ENCODE data around the gene ENOX1. TPM values are rescaled to one million over a fixed set of nuclear protein-coding genes. Genes with fewer than 3 reads are reported as not detected.

ENOX1 gene
- polyA plus RNA-seq, 1 donor (not counting 4 experiments of a cell fraction or from before 2014, with no cell fraction given) = 1.1 TPM

- Histone ChIP-seq H3K27me3 (ENCODE audit: control insufficient read depth, extremely low read depth, insufficient read depth, low read length) (no peaks in the 10 kb centered on the region), H3K4me2 (ENCODE audit: control insufficient read depth, extremely low read depth, insufficient read depth, low read depth, low read length) (no peak overlapping the region), H3K4me1 (ENCODE audit: control insufficient read depth, extremely low read depth, insufficient read depth, low read length) (peaks cover 3% of the 10 kb centered on the region), H3K4me3 (ENCODE audit: control insufficient read depth in 2 of 3, extremely low read depth in 1 of 3, insufficient read depth in 2 of 3, low read depth in 1 of 3, low read length in 3 of 3) (no peak overlapping the region), H3K27ac (ENCODE audit: control insufficient read depth, insufficient read depth, low read length) (no peak overlapping the region), H3K79me2 (ENCODE audit: control insufficient read depth, insufficient read depth, low read length) (no peaks in the 10 kb centered on the region), H3K36me3 (ENCODE audit: control insufficient read depth in 2 of 2, extremely low read depth in 1 of 2, insufficient read depth in 2 of 2, low read length in 2 of 2) (no peaks in the 10 kb centered on the region), H2AFZ (ENCODE audit: control insufficient read depth, low read length) (no peak overlapping the region), H3K9me3 (ENCODE audit: control insufficient read depth, low read depth, low read length) (no peaks in the 10 kb centered on the region), H3K9me1 (ENCODE audit: control insufficient read depth, extremely low read depth, insufficient read depth, low read length) (no peaks in the 10 kb centered on the region), H3K9ac (ENCODE audit: control insufficient read depth, extremely low read depth, insufficient read depth, low read length) (no peak overlapping the region), H4K20me1 (ENCODE audit: control insufficient read depth, extremely low read depth, insufficient read depth, low read length) (no peaks in the 10 kb centered on the region)
- TF ChIP-seq EZH2 (IDR thresholded peaks at IDR 0.05; ENCODE audit: low read length) = no peak
- dilution Hi-C loops (cut with MboI; ENCODE audit: extremely low pct_ligation_motif_present, low sequenced_read_pairs) = no loop called here
- FAIRE-seq (no peak), DNase-seq (ENCODE audit: low read depth, low spot score) (no peak)
These were observed 497.1 kb downstream of the ENOX1 start for GRCh38 chr13:43289470-43290255.

DNA sequence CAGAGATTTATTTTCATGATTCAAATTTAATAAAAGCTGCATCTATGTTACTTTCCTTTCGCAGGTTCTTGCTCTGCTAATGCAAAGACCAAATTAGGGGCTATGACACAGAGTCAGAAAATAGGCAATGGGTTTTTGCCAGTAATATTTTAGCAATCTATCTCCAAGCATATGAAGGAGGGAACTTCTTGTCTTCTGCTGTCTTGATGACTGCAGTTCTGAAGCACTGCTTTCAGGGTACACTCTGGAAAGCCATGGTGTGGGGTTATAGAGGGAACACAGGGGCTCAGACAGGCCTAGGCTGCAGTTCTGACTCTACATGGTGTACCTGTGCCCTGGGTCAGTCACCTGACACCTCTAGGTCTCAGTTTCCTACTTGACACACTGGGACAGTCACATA, 500.0 kb downstream of the ENOX1 start:
- DNase-seq (ENCODE audit: low read depth, low spot score) (no peak), FAIRE-seq (no peak)
- H3K36me3 ChIP-seq (ENCODE audit: control insufficient read depth in 2 of 2, extremely low read depth in 1 of 2, insufficient read depth in 2 of 2, low read length in 2 of 2) = no peaks in the 10 kb centered on the region
- H4K20me1 ChIP-seq (ENCODE audit: control insufficient read depth, extremely low read depth, insufficient read depth, low read length) = no peaks in the 10 kb centered on the region
- H3K4me2 ChIP-seq (ENCODE audit: control insufficient read depth, extremely low read depth, insufficient read depth, low read depth, low read length) = no peak overlapping the region
- no peaks in the 10 kb centered on the region for H3K9me1 ChIP-seq (ENCODE audit: control insufficient read depth, extremely low read depth, insufficient read depth, low read length)
- H2AFZ ChIP-seq (ENCODE audit: control insufficient read depth, low read length) = no peak overlapping the region
- dilution Hi-C loops (cut with MboI; ENCODE audit: extremely low pct_ligation_motif_present, low sequenced_read_pairs) = no loop called here
- H3K27ac ChIP-seq (ENCODE audit: control insufficient read depth, insufficient read depth, low read length) = no peak overlapping the region
- H3K4me1 ChIP-seq (ENCODE audit: control insufficient read depth, extremely low read depth, insufficient read depth, low read length) = peaks cover 11% of the 10 kb centered on the region
- H3K27me3 ChIP-seq (ENCODE audit: control insufficient read depth, extremely low read depth, insufficient read depth, low read length) = no peaks in the 10 kb centered on the region
- no peaks in the 10 kb centered on the region for H3K79me2 ChIP-seq (ENCODE audit: control insufficient read depth, insufficient read depth, low read length)
- H3K4me3 ChIP-seq (ENCODE audit: control insufficient read depth in 2 of 3, extremely low read depth in 1 of 3, insufficient read depth in 2 of 3, low read depth in 1 of 3, low read length in 3 of 3) = no peak overlapping the region
- H3K9me3 ChIP-seq (ENCODE audit: control insufficient read depth, low read depth, low read length) = no peaks in the 10 kb centered on the region
- TF ChIP-seq, protein P1, sequence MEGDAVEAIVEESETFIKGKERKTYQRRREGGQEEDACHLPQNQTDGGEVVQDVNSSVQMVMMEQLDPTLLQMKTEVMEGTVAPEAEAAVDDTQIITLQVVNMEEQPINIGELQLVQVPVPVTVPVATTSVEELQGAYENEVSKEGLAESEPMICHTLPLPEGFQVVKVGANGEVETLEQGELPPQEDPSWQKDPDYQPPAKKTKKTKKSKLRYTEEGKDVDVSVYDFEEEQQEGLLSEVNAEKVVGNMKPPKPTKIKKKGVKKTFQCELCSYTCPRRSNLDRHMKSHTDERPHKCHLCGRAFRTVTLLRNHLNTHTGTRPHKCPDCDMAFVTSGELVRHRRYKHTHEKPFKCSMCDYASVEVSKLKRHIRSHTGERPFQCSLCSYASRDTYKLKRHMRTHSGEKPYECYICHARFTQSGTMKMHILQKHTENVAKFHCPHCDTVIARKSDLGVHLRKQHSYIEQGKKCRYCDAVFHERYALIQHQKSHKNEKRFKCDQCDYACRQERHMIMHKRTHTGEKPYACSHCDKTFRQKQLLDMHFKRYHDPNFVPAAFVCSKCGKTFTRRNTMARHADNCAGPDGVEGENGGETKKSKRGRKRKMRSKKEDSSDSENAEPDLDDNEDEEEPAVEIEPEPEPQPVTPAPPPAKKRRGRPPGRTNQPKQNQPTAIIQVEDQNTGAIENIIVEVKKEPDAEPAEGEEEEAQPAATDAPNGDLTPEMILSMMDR (optimal IDR thresholded peaks at IDR 0.05 in 1 of 3, IDR thresholded peaks at IDR 0.05 in 1 of 3, conservative IDR thresholded peaks at IDR 0.05 in 1 of 3; ENCODE audit: extremely low read depth in 1 of 3, insufficient read depth in 2 of 3, low read length in 3 of 3) = no peak
- TF ChIP-seq EZH2 (IDR thresholded peaks at IDR 0.05; ENCODE audit: low read length) = no peak
- H3K9ac ChIP-seq (ENCODE audit: control insufficient read depth, extremely low read depth, insufficient read depth, low read length) = no peak overlapping the region

Measured in keratinocyte (primary cell).